Mucosa of rectum (tissue), 2 donors: ENCODE measurements around the gene ADGRL2.

Experiments used
- H3K27ac ChIP-seq, 2 donors: one replicate each; pipeline ENCODE4 v1.7.0; 2013; ENCODE audit warnings: inconsistent platforms in 2 of 2, low read depth in 2 of 2, low read length in 2 of 2
- H3K27me3 ChIP-seq, 2 donors: one replicate each; pipeline ENCODE4 v1.7.0; 2013; ENCODE audit warnings: low read length in 2 of 2; ENCODE audit not compliant: control insufficient read depth in 2 of 2, insufficient read depth in 2 of 2
- H3K36me3 ChIP-seq, 2 donors: one replicate each; pipeline ENCODE4 v1.7.0; 2013; ENCODE audit warnings: low read length in 2 of 2; ENCODE audit not compliant: control insufficient read depth in 2 of 2, insufficient read depth in 2 of 2
- H3K4me1 ChIP-seq, 2 donors: one replicate each; pipeline ENCODE4 v1.7.0; 2013; ENCODE audit warnings: low read length in 2 of 2, mild to moderate bottlenecking in 1 of 2; ENCODE audit not compliant: control insufficient read depth in 2 of 2, insufficient read depth in 2 of 2
- H3K4me3 ChIP-seq, 2 donors: one replicate each; pipeline ENCODE4 v1.7.0; 2013; ENCODE audit warnings: low read length in 2 of 2
- H3K9ac ChIP-seq, 2 donors: one replicate each; pipeline ENCODE4 v1.7.0; 2013; ENCODE audit warnings: low read length in 2 of 2, low read depth in 1 of 2, mild to moderate bottlenecking in 1 of 2
- H3K9me3 ChIP-seq, 2 donors: one replicate each; pipeline ENCODE4 v1.7.0; 2013; ENCODE audit warnings: low read length in 2 of 2; ENCODE audit not compliant: control insufficient read depth in 2 of 2
- donor health status: healthy.
- donor health status: Normal muscosa, but diverticular disease.

Gene ADGRL2

GRCh38 chr1:81921851-81922462 is 121.2 kb downstream of the ADGRL2 start:
- Histone ChIP-seq H3K27me3 (no peaks in the 10 kb centered on the region), H3K9ac (no peak overlapping the region), H3K4me3 (no peak overlapping the region), H3K27ac (no peak overlapping the region), H3K36me3 (no peaks in the 10 kb centered on the region), H3K4me1 (no peaks in the 10 kb centered on the region), H3K9me3 (no peaks in the 10 kb centered on the region)

DNA sequence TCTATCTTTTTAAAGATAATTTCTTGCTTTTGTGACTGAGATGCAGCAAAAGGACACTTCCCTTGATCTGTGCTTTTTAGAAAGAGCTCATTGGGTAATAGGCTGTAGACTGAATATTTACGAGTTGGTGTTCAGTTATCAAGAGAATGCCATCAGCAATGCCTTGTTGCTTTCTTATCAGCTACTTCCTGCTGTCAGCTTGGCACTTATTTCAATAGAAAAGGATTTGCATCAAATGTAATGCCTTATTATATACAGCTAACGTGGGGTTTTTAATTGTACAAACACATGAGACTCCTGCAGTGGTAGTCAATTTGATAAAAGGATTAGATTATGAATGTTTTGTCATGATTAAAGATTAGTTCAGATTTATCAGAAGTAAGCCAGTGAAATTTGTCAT is 122.2 kb downstream of the ADGRL2 start:
- Histone ChIP-seq H3K27me3 (no peaks in the 10 kb centered on the region), H3K27ac (no peak overlapping the region), H3K4me1 (no peaks in the 10 kb centered on the region), H3K36me3 (no peaks in the 10 kb centered on the region), H3K9me3 (no peaks in the 10 kb centered on the region), H3K4me3 (no peak overlapping the region), H3K9ac (no peak overlapping the region)

- H3K9ac ChIP-seq, result no peak overlapping the region
Measured at GRCh38 chr1:81929106-81929505, 128.4 kb downstream of the ADGRL2 start.

GRCh38 chr1:81936853-81937252 is 136.1 kb downstream of the ADGRL2 start:
- Histone ChIP-seq H3K9me3 (no peaks in the 10 kb centered on the region), H3K9ac (no peak overlapping the region), H3K27me3 (no peaks in the 10 kb centered on the region), H3K4me3 (no peak overlapping the region), H3K27ac (no peak overlapping the region), H3K36me3 (no peaks in the 10 kb centered on the region), H3K4me1 (no peaks in the 10 kb centered on the region)

More at GRCh38 chr1:81929106-81929505, 128.4 kb downstream of the ADGRL2 start:
- no peaks in the 10 kb centered on the region for H3K36me3 ChIP-seq
- H3K9me3 ChIP-seq, result no peaks in the 10 kb centered on the region
- no peaks in the 10 kb centered on the region for H3K27me3 ChIP-seq
- H3K4me1 ChIP-seq, result no peaks in the 10 kb centered on the region
- no peak overlapping the region for H3K27ac ChIP-seq
- H3K4me3 ChIP-seq, result no peak overlapping the region

DNA sequence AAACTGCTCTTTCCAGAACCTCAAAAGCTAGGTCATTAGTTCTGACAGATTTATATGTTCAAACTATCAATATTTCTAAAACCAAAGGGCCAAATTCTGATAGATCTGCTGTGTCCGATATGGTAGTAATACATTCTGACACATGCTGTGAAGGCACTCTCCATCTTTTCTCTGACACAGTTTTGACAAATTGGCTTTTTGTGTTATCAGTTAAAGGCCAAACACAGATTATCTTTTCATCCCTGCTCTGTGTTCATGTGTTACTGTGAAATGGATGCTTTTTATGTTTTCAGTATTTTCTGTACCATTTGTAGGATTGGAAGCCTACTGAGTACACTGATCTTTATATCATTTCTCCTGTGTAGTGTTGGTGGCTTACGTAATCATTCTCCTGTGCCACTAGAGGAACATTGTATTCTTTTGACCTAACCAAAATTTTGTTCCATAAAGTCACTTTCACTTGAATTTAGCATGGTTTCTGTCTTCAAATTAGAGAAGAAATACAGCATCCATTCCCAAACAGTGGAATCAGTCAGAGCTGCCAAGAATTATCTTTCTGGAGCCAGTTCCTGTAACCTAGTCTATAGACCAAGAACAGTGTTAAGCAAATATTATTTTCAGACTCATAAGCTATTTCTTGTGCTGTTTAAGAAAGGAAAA is 137.2 kb downstream of the ADGRL2 start:
- no peaks in the 10 kb centered on the region for H3K9me3 ChIP-seq
- no peak overlapping the region for H3K4me3 ChIP-seq
- no peaks in the 10 kb centered on the region for H3K36me3 ChIP-seq
- H3K4me1 ChIP-seq, result no peaks in the 10 kb centered on the region
- no peaks in the 10 kb centered on the region for H3K27me3 ChIP-seq
- H3K27ac ChIP-seq, result no peak overlapping the region
- H3K9ac ChIP-seq, result no peak overlapping the region

- H3K36me3 ChIP-seq, result no peaks in the 10 kb centered on the region
- no peaks in the 10 kb centered on the region for H3K9me3 ChIP-seq
- H3K27me3 ChIP-seq, result no peaks in the 10 kb centered on the region
- no peak overlapping the region for H3K4me3 ChIP-seq
- no peak overlapping the region for H3K27ac ChIP-seq
- H3K4me1 ChIP-seq, result no peaks in the 10 kb centered on the region
- H3K9ac ChIP-seq, result no peak overlapping the region
Measured at GRCh38 chr1:81948495-81948894, 147.8 kb downstream of the ADGRL2 start.

DNA sequence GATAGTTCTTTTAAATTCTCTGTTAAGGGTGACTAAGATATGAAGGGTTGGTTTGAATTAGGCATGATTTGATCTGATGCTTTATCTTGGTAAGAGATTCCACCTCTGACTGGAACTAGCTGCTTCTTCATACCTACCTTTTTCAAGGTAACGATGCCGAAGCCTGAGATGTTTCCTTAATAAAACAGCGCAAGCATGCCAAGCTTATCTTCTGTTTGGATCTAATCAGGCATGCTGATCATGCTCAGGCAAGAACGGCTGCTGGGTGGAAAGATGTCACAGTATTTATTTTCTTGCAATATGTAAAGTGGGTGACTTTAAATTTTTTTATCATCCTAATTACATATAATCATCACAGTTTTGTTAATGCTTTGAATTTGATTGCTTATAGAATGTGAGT is 148.7 kb downstream of the ADGRL2 start:
- H3K9me3 ChIP-seq, result no peaks in the 10 kb centered on the region
- no peak overlapping the region for H3K27ac ChIP-seq
- no peaks in the 10 kb centered on the region for H3K27me3 ChIP-seq
- H3K4me3 ChIP-seq, result no peak overlapping the region
- H3K36me3 ChIP-seq, result no peaks in the 10 kb centered on the region
- no peaks in the 10 kb centered on the region for H3K4me1 ChIP-seq
- H3K9ac ChIP-seq, result no peak overlapping the region

DNA sequence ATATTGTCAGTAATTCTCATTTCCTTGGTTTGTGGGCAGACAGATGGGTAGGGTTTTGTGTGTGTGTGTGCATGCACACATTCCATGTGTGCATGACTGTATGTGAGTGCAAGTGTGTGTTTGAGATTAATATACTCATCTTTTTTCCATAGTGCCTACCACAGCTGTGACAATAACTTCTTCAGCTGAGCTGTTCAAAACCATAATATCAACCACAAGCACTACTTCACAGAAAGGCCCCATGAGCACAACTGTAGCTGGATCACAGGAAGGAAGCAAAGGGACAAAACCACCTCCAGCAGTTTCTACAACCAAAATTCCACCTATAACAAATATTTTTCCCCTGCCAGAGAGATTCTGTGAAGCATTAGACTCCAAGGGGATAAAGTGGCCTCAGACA is 149.3 kb downstream of the ADGRL2 start:
- Histone ChIP-seq H3K4me3 (no peak overlapping the region), H3K36me3 (no peaks in the 10 kb centered on the region), H3K27me3 (no peaks in the 10 kb centered on the region), H3K4me1 (no peaks in the 10 kb centered on the region), H3K9ac (no peak overlapping the region), H3K27ac (no peak overlapping the region), H3K9me3 (no peaks in the 10 kb centered on the region)

DNA sequence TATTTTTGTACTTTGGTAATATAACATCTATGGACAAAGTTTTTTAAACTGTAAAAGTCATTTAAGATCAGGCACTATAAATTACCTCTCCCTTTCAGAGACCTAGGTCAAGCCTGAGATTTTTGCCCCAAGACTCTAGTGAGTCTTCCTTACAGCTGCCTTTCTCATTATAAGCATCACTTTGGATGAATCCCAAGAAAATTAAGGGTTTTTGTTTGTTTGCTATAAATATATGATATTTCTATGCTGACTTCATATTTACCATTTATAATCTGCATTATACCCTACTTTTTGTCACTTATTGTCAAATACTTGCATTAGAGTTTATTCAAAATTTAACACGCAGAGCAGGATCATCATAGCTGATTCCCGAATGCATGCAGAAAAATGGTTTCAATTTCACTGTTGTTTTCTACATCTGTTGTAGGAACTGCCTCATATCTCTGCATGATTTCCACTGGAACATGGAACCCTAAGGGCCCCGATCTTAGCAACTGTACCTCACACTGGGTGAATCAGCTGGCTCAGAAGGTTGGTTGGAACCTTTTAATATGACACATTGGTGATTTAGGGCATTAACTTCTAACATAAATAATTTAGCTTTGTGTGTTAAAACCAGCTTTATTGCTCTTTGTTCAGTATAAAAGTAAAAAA is 150.0 kb downstream of the ADGRL2 start:
- H3K36me3 ChIP-seq, result no peaks in the 10 kb centered on the region
- H3K27me3 ChIP-seq, result no peaks in the 10 kb centered on the region
- H3K9ac ChIP-seq, result no peak overlapping the region
- H3K4me1 ChIP-seq, result no peaks in the 10 kb centered on the region
- H3K4me3 ChIP-seq, result no peak overlapping the region
- no peaks in the 10 kb centered on the region for H3K9me3 ChIP-seq
- no peak overlapping the region for H3K27ac ChIP-seq

DNA sequence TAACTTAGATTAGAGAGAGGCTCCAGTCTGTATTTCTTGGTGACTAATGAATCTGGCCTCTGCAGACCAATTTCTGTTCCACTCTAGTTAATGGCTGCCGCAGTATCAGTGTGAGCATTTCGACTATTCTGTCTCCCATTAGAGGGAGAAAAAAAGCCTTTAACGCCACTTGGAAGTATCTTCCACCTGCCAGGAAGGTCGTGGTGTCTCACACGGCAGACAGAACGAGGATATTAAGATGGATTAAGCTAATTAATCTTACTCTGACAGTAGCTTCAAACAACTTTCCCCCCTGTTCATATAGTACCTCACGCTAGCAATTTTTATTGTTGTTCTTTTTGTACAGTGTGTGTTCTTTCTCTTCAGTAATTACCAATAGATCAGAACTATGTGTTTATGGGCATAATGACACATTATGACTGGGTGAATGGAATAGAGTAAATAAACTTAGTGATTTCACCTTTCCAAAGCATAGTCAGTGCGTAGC is 153.8 kb downstream of the ADGRL2 start:
- no peaks in the 10 kb centered on the region for H3K4me1 ChIP-seq
- H3K27me3 ChIP-seq, result no peaks in the 10 kb centered on the region
- no peaks in the 10 kb centered on the region for H3K36me3 ChIP-seq
- no peak overlapping the region for H3K4me3 ChIP-seq
- no peak overlapping the region for H3K27ac ChIP-seq
- H3K9ac ChIP-seq, result no peak overlapping the region
- no peaks in the 10 kb centered on the region for H3K9me3 ChIP-seq
